SH-SY5Y (cell line): ENCODE measurements around the gene TMEM260.

ENCODE experiments used
- GATA2 ChIP-seq: IDR thresholded peaks from 2 replicates; pipeline ENCODE4 v1.6.1; 2011; ENCODE audit warnings: mild to moderate bottlenecking, low read depth, low read length
- GATA3 ChIP-seq: IDR thresholded peaks from 2 replicates; pipeline ENCODE4 v1.6.1; 2011; ENCODE audit warnings: low read depth, mild to moderate bottlenecking, low read length, moderate library complexity

- no peak for TF ChIP-seq GATA2
- no peak for TF ChIP-seq GATA3
Measured at GRCh38 chr14:56585461-56586084, 6.0 kb downstream of the TMEM260 start.
